ES-I3 (cell line): Measurements from ENCODE around the gene RGS4.
"Not testable (repeated sequence)": the region's sequence is repeated elsewhere in the genome, so short reads cannot be mapped to it uniquely, and the experiment has no call there.

Experiments used
- H3K36me3 ChIP-seq: 2 replicates; pipeline ENCODE4 v1.6.1; 2013; ENCODE audit warnings: mild to moderate bottlenecking, low read length, control low read depth, moderate library complexity; ENCODE audit not compliant: insufficient read depth
- H3K4me1 ChIP-seq: 2 replicates; pipeline ENCODE4 v1.6.1; 2013; ENCODE audit warnings: mild to moderate bottlenecking, control low read depth, low read length; ENCODE audit not compliant: insufficient read depth
- H3K9ac ChIP-seq: 2 replicates; pipeline ENCODE4 v1.6.1; 2013; ENCODE audit warnings: low read depth, mild to moderate bottlenecking, low read length, moderate library complexity
- H3K9me3 ChIP-seq: 2 replicates; pipeline ENCODE4 v1.6.1; 2013; ENCODE audit warnings: mild to moderate bottlenecking, low read length, moderate library complexity; ENCODE audit not compliant: control insufficient read depth, insufficient read depth

The RGS4 gene

GRCh38 chr1:163076044-163076443 lies 6.9 kb downstream of the RGS4 start:
- Histone ChIP-seq H3K9me3 (no peaks in the 10 kb centered on the region), H3K36me3 (no peaks in the 10 kb centered on the region), H3K9ac (no peak overlapping the region), H3K4me1 (no peaks in the 10 kb centered on the region)

GRCh38 chr1:163076446-163076845 lies 7.3 kb downstream of the RGS4 start:
- Histone ChIP-seq H3K36me3 (no peaks in the 10 kb centered on the region), H3K9ac (no peak overlapping the region), H3K4me1 (no peaks in the 10 kb centered on the region), H3K9me3 (no peaks in the 10 kb centered on the region)

- no peaks in the 10 kb centered on the region for H3K36me3 ChIP-seq
- no peak overlapping the region for H3K9ac ChIP-seq
- H3K9me3 ChIP-seq, result no peaks in the 10 kb centered on the region
- no peaks in the 10 kb centered on the region for H3K4me1 ChIP-seq
These were observed 8.0 kb downstream of the RGS4 start for GRCh38 chr1:163076981-163077761.

GRCh38 chr1:163082971-163083370 lies 13.8 kb downstream of the RGS4 start:
- no peaks in the 10 kb centered on the region for H3K36me3 ChIP-seq
- H3K9ac ChIP-seq, result no peak overlapping the region

GRCh38 chr1:163083690-163084089 lies 14.5 kb downstream of the RGS4 start:
- Histone ChIP-seq H3K9ac (no peak overlapping the region), H3K4me1 (no peaks in the 10 kb centered on the region), H3K9me3 (no peaks in the 10 kb centered on the region), H3K36me3 (no peaks in the 10 kb centered on the region)

More at GRCh38 chr1:163082971-163083370, 13.8 kb downstream of the RGS4 start:
- H3K4me1 ChIP-seq, result no peaks in the 10 kb centered on the region
- no peaks in the 10 kb centered on the region for H3K9me3 ChIP-seq

GRCh38 chr1:163084330-163084729 lies 15.2 kb downstream of the RGS4 start:
- no peaks in the 10 kb centered on the region for H3K36me3 ChIP-seq
- no peak overlapping the region for H3K9ac ChIP-seq
- no peaks in the 10 kb centered on the region for H3K4me1 ChIP-seq
- no peaks in the 10 kb centered on the region for H3K9me3 ChIP-seq

- H3K9me3 ChIP-seq, result no peaks in the 10 kb centered on the region; the same call in 1 of the 2 replicates
- H3K4me1 ChIP-seq, result no peaks in the 10 kb centered on the region
- no peaks in the 10 kb centered on the region for H3K36me3 ChIP-seq
- H3K9ac ChIP-seq, result no peak overlapping the region
These were observed 16.1 kb downstream of the RGS4 start for GRCh38 chr1:163085041-163085903.

- no peak overlapping the region for H3K9ac ChIP-seq
- H3K4me1 ChIP-seq, result no peaks in the 10 kb centered on the region
- H3K9me3 ChIP-seq, result no peaks in the 10 kb centered on the region; the same call in 1 of the 2 replicates
- no peaks in the 10 kb centered on the region for H3K36me3 ChIP-seq
These were observed 16.7 kb downstream of the RGS4 start for GRCh38 chr1:163085904-163086268.

GRCh38 chr1:163089117-163089516 lies 20.0 kb downstream of the RGS4 start:
- not testable (repeated sequence) for H3K36me3 ChIP-seq, H3K9ac ChIP-seq, H3K9me3 ChIP-seq, H3K4me1 ChIP-seq

- H3K9me3 ChIP-seq, result no peaks in the 10 kb centered on the region; the same call in 1 of the 2 replicates
- no peak overlapping the region for H3K9ac ChIP-seq
- H3K4me1 ChIP-seq, result no peaks in the 10 kb centered on the region
- H3K36me3 ChIP-seq, result no peaks in the 10 kb centered on the region
These were observed 21.3 kb downstream of the RGS4 start for GRCh38 chr1:163090321-163090945.

- Histone ChIP-seq H3K9me3 (no peaks in the 10 kb centered on the region; the same call in 1 of the 2 replicates), H3K36me3 (no peaks in the 10 kb centered on the region), H3K4me1 (no peaks in the 10 kb centered on the region), H3K9ac (no peak overlapping the region)
These were observed 24.0 kb downstream of the RGS4 start for GRCh38 chr1:163093169-163093568.

GRCh38 chr1:163093579-163093978 lies 24.4 kb downstream of the RGS4 start:
- no peaks in the 10 kb centered on the region; the same call in 1 of the 2 replicates for H3K9me3 ChIP-seq
- no peaks in the 10 kb centered on the region for H3K36me3 ChIP-seq
- no peaks in the 10 kb centered on the region for H3K4me1 ChIP-seq
- H3K9ac ChIP-seq, result no peak overlapping the region

GRCh38 chr1:163094182-163094581 lies 25.0 kb downstream of the RGS4 start:
- H3K9ac ChIP-seq, result no peak overlapping the region
- H3K9me3 ChIP-seq, result no peaks in the 10 kb centered on the region; the same call in 1 of the 2 replicates
- H3K36me3 ChIP-seq, result no peaks in the 10 kb centered on the region
- H3K4me1 ChIP-seq, result no peaks in the 10 kb centered on the region

- Histone ChIP-seq H3K9ac (no peak overlapping the region), H3K36me3 (no peaks in the 10 kb centered on the region), H3K9me3 (no peaks in the 10 kb centered on the region; the same call in 1 of the 2 replicates)
These were observed 25.4 kb downstream of the RGS4 start for GRCh38 chr1:163094589-163094988.

More at GRCh38 chr1:163094589-163094988, 25.4 kb downstream of the RGS4 start:
- no peaks in the 10 kb centered on the region for H3K4me1 ChIP-seq
